IPS-18a (cell line): ENCODE results near the gene MIGA1.

Experiments
- H3K27ac ChIP-seq: one replicate; pipeline ENCODE4 v1.5.1; 2013; ENCODE audit warnings: low read length
- H3K27me3 ChIP-seq: one replicate; pipeline ENCODE4 v1.6.1; 2013; ENCODE audit warnings: mild to moderate bottlenecking, low read length; ENCODE audit not compliant: control insufficient read depth, insufficient read depth
- H3K36me3 ChIP-seq: one replicate; pipeline ENCODE4 v1.6.1; 2013; ENCODE audit warnings: low read depth, low read length; ENCODE audit not compliant: control insufficient read depth
- H3K4me1 ChIP-seq: one replicate; pipeline ENCODE4 v1.6.1; 2013; ENCODE audit warnings: low read depth, low read length; ENCODE audit not compliant: control insufficient read depth
- H3K4me3 ChIP-seq: one replicate; pipeline ENCODE4 v1.5.1; 2013; ENCODE audit warnings: low read length
- H3K9ac ChIP-seq: one replicate; pipeline ENCODE4 v1.6.1; 2013; ENCODE audit warnings: mild to moderate bottlenecking, low read length, moderate library complexity
- H3K9me3 ChIP-seq: one replicate; pipeline ENCODE4 v1.6.1; 2013; ENCODE audit warnings: low read depth, low read length; ENCODE audit not compliant: control insufficient read depth

Gene MIGA1

DNA sequence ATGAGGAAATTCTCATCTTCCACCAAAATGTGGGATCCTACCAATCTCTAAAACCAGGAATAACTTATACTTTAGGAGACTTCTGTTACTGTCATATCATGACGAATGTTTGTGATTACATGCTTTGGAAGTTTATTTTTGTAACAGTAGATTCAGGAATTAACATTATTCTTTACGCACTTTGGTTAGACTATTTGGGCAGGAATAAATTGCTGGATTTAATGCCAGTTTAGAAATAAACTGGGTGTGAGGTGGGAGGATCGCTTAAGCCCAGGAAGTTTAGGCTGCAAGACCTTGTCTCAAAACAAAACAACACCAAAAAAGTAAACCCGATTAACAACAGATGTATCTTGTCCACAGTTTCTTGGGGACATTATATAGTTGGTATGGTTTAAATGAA lies 52.1 kb downstream of the MIGA1 start:
- H3K9ac ChIP-seq = no peak overlapping the region
- H3K4me1 ChIP-seq = no peaks in the 10 kb centered on the region
- H3K4me3 ChIP-seq = no peak overlapping the region
- H3K36me3 ChIP-seq = no peaks in the 10 kb centered on the region
- H3K9me3 ChIP-seq = no peaks in the 10 kb centered on the region
- H3K27me3 ChIP-seq = no peaks in the 10 kb centered on the region
- no peak overlapping the region for H3K27ac ChIP-seq

DNA sequence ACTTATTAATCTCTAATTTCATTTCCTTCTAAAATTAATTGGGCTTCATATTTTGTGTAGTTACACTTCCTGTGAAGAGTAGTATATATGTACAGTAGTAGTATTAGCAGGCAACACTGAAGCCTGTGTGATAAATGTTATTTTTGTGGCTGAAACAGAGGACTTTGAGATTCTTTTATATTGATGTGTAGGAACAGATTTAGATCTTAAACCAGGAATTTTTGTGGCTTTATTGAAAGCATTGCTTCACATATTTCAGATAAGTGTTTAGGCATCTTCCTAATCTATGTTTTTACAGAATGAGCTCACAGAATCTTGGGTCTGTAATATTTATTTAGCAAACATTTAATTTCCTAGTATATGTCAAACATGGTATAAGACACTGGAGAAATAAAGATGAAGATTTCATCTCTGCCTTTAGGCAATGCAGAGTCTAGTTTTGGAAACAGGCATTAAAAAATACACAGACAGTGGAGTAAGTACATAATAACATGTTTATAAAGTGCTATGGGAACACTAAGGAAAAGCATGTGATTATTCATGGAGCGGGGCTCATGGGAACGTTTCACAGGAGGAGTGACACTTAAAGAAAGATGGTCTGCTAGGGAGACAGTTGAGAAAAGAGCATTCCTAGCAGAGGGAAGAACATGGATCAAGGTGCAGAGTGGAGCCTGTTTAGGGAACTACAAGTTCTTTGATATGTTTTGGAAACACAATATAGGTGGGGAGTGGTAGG lies 52.7 kb downstream of the MIGA1 start:
- Histone ChIP-seq H3K27me3 (no peaks in the 10 kb centered on the region), H3K27ac (no peak overlapping the region), H3K4me3 (no peak overlapping the region), H3K9me3 (no peaks in the 10 kb centered on the region), H3K4me1 (no peaks in the 10 kb centered on the region), H3K36me3 (no peaks in the 10 kb centered on the region), H3K9ac (no peak overlapping the region)

DNA sequence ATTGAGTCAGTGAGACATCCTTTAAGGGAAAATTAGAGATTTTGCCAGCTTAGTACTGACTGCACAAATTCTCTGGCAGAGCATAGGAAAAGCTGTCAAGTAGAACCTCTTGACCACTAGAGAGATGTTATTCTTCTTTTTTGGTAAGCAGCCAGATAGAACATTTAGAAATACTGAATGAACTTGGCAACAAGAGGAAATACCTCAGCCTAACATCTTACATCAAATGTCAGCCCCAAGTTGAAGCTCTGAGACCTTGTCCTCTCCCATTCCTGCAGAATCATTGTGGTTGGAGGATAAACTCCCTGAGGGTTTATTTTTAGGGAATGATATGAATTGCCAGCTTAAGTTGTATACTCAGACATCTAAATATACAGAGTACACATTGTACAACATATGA lies 53.5 kb downstream of the MIGA1 start:
- H3K4me3 ChIP-seq = no peak overlapping the region
- no peak overlapping the region for H3K9ac ChIP-seq
- no peaks in the 10 kb centered on the region for H3K27me3 ChIP-seq
- peaks cover 3% of the 10 kb centered on the region for H3K4me1 ChIP-seq
- no peaks in the 10 kb centered on the region for H3K9me3 ChIP-seq
- no peak overlapping the region for H3K27ac ChIP-seq
- no peaks in the 10 kb centered on the region for H3K36me3 ChIP-seq

DNA sequence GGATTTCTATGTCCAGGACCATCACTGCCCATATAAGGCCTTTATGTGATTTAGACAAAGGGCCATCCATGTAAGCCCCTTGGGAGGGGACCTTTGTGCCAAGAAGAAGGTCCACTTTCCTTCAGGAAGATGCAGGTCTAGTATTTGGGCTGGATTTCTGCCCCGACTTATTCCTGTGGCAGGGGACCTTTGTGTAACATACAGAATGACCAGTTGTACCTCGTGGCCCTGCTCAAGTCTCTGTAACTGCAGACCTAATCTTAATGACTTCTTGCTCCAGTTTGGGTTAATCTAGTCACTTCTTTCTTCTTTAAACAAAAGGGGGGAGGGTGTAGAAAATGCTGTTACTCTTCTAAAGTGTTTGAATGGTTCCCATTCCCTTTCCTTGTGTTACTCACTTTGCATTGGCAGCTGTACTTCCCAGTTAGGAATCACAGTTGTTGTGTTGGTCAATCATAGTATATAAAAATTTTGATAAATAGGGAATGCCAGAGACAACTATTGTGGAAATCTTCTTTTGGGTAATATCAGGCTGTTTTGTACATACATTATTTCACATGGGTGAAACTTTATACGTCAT lies 54.2 kb downstream of the MIGA1 start:
- Histone ChIP-seq H3K4me1 (peaks cover 3% of the 10 kb centered on the region), H3K9ac (no peak overlapping the region), H3K9me3 (no peaks in the 10 kb centered on the region), H3K27me3 (no peaks in the 10 kb centered on the region), H3K4me3 (no peak overlapping the region), H3K36me3 (no peaks in the 10 kb centered on the region), H3K27ac (no peak overlapping the region)

DNA sequence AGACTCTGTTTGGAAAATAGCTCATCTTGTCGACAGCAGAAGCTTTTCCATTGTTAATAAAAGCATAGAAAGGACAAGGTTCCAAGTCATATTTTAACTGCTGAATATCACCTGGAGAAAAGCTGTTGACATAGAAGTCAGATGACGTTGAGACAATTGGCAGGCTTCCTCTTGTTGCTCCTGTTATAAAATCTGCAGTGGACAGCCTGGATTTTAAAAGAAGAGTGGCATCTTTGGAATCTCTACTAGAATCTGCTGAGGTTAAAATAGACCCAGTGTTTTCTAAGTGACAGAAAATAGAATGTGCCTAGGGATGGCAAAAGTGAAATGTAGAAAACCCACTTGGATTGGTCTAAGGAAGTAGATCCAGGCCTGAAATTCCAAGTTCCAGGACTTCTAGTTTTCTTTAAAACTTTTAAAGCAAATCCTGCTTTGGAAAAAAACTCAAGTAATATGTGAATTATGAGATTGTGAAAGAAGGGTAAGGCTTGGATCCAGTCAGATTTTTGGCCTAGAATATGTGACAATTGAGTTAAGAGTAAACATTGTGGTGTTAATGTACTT lies 55.4 kb downstream of the MIGA1 start:
- peaks cover 3% of the 10 kb centered on the region for H3K4me1 ChIP-seq
- H3K27ac ChIP-seq = no peak overlapping the region
- no peaks in the 10 kb centered on the region for H3K36me3 ChIP-seq
- no peak overlapping the region for H3K4me3 ChIP-seq
- no peak overlapping the region for H3K9ac ChIP-seq
- no peaks in the 10 kb centered on the region for H3K9me3 ChIP-seq
- no peaks in the 10 kb centered on the region for H3K27me3 ChIP-seq

DNA sequence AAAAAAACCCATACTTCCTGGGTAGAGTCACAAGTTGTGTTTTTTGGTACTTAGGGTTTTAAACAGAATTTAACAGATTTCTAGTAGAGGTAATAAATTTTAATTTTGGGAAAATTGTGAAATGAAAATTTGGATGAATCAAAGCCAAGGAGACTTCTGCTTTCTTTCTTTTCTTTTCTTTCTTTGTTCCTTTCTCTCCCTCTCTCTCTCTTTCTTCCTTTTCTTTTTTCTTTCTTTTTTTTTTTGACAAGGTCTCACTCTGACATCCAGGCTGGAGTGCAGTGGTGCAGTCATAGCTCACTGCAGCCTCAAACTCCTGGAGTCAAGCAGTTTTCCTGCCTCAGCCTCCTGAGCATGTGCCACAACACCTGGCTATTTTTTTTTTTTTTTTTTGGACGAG lies 62.1 kb downstream of the MIGA1 start:
- Histone ChIP-seq H3K9me3 (no peaks in the 10 kb centered on the region), H3K27ac (no peak overlapping the region), H3K36me3 (peaks cover 3% of the 10 kb centered on the region), H3K9ac (no peak overlapping the region), H3K4me1 (peaks cover 3% of the 10 kb centered on the region), H3K4me3 (no peak overlapping the region), H3K27me3 (no peaks in the 10 kb centered on the region)

DNA sequence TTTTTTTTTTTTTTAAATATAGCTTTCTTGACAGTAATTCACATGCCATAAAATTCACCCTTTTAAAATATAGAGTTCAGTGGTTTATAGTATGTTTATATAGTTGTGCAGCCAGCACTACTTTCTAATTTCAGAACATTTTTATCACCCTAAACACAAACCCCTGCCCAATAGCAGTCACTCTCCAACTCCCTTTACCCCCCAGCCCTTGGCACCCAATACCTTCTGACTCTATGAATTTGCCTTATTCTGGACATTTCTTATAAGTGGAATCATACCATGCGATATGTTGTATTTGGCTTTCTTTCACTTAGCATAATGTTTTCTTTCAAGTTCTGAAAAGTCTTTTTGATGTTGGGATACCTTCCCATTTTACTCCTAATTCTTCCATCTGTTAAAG lies 66.5 kb downstream of the MIGA1 start:
- Histone ChIP-seq H3K4me1 (no peaks in the 10 kb centered on the region), H3K27ac (no peak overlapping the region), H3K36me3 (peaks cover 3% of the 10 kb centered on the region), H3K4me3 (no peak overlapping the region), H3K27me3 (no peaks in the 10 kb centered on the region), H3K9me3 (no peaks in the 10 kb centered on the region), H3K9ac (no peak overlapping the region)

DNA sequence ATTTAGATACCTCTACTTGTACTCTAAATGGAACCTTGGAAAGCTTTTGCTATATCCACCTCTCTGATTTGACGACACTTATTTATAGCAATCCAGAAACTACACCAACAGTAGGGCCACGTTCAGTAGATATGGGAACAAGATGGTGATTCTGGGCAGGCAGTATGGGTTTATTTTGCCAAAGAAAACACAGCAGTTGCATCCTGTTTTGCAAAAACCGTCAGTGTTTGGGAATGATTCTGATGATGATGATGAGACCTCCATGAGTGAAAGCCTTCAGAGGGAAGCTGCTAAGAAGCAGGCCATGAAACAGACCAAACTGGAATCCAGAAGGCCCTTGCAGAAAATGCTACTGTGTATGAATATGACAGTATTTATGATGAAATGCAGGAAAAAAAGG lies 67.5 kb downstream of the MIGA1 start:
- no peaks in the 10 kb centered on the region for H3K9me3 ChIP-seq
- H3K4me1 ChIP-seq = no peaks in the 10 kb centered on the region
- H3K27me3 ChIP-seq = no peaks in the 10 kb centered on the region
- H3K36me3 ChIP-seq = peaks cover 3% of the 10 kb centered on the region
- no peak overlapping the region for H3K27ac ChIP-seq
- no peak overlapping the region for H3K4me3 ChIP-seq
- no peak overlapping the region for H3K9ac ChIP-seq

DNA sequence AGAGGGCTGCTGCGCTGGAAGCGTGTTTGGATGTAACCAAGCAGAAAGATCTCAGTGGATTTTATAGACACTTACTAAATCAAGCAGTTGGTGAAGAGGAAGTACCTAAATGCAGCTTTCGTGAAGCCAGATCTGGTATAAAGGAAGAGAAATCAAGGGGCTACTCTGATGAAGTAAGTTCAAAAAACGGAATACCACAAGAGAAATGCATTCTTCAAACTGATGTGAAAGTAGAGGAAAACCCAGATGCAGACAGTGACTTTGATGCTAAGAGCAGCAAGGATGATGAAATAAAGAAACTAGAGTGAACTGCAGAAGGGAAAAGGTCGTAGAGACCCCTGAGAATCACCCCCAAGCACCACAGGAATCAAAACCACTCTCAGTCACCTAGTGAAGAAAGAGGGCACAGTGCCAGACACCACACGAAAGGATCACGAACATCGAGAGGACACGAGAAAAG lies 68.2 kb downstream of the MIGA1 start:
- Histone ChIP-seq H3K27me3 (no peaks in the 10 kb centered on the region), H3K4me1 (no peaks in the 10 kb centered on the region), H3K36me3 (peaks cover 3% of the 10 kb centered on the region), H3K9ac (no peak overlapping the region), H3K4me3 (no peak overlapping the region), H3K9me3 (no peaks in the 10 kb centered on the region), H3K27ac (no peak overlapping the region)

DNA sequence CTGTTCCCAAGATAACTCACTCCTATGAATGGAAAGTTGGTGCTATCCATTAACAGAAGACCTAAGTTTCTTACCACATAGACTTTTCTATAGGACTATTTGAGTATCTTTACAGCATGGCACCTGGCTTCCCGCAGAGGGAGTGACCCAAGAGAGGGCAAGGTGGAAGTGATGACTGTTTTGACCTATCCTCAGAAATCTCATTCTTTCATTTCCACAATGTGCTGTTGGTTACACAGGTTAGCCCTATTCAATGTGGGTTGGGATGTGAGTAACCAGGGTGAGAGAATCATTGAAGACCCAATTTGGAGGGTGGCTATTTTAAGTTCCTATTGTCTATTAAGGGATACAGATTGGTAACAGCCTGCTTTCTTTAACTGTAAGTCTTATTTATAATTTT lies 70.6 kb downstream of the MIGA1 start:
- Histone ChIP-seq H3K9ac (no peak overlapping the region), H3K27me3 (no peaks in the 10 kb centered on the region), H3K9me3 (no peaks in the 10 kb centered on the region), H3K36me3 (no peaks in the 10 kb centered on the region), H3K4me3 (no peak overlapping the region), H3K27ac (no peak overlapping the region), H3K4me1 (no peaks in the 10 kb centered on the region)

DNA sequence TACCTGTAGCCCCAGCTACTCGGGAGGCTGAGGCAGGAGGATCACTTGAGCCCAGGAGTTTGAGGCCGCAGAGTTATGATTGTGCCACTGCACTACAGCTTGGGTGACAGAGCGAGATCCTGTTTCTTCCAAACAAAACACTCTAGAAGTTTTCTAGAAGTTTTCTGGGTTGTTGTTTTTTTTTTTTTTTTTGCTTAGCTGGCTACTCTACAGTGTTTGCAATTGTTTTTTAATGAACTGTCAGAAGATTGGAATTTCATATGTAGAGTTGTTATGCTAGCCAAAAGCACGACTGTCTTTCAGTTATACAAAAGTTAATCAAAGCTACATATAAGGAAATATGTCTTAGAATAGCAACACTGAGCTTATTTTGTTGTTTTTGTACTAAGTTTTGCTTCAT lies 78.1 kb downstream of the MIGA1 start:
- Histone ChIP-seq H3K4me3 (no peak overlapping the region), H3K9ac (no peak overlapping the region), H3K4me1 (no peaks in the 10 kb centered on the region), H3K27ac (no peak overlapping the region), H3K36me3 (peaks cover 3% of the 10 kb centered on the region), H3K9me3 (no peaks in the 10 kb centered on the region), H3K27me3 (no peaks in the 10 kb centered on the region)

DNA sequence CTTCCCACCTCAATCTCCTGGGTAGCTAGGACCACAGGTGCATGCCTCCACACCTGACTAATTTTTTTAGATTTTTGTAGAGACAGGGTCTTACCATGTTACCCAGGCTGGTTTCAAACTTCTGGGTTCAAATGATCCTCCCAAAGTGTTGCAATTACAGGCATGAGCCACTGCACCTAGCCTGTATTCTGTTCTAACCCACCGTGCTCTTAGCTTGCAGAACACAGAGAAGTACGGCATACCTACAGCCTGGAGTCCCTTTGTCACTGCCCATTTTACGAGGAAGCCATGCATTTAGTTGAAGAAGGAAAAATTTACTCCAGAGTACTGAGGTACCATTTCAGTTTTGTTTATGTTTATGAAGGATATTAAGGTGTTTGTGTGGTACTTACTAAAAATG lies 79.3 kb downstream of the MIGA1 start:
- Histone ChIP-seq H3K27me3 (no peaks in the 10 kb centered on the region), H3K4me1 (no peaks in the 10 kb centered on the region), H3K4me3 (no peak overlapping the region), H3K27ac (no peak overlapping the region), H3K9me3 (no peaks in the 10 kb centered on the region), H3K36me3 (peaks cover 3% of the 10 kb centered on the region), H3K9ac (no peak overlapping the region)
